Ectodermal cell (in vitro differentiated cells): ENCODE measurements around the gene PCDH11Y.
"Not testable (repeated sequence)": the region's sequence is repeated elsewhere in the genome, so short reads cannot be mapped to it uniquely, and the experiment has no call there.

Source experiments
- H3K27ac ChIP-seq: 2 replicates; pipeline ENCODE4 v1.7.0; 2013; ENCODE audit warnings: mild to moderate bottlenecking, low read depth, low read length; ENCODE audit not compliant: insufficient read depth, poor library complexity, severe bottlenecking
- H3K27me3 ChIP-seq: 2 replicates; pipeline ENCODE4 v1.7.0; 2013; ENCODE audit warnings: mild to moderate bottlenecking, low read length; ENCODE audit not compliant: insufficient read depth, control insufficient read depth, poor library complexity, severe bottlenecking
- H3K36me3 ChIP-seq: one replicate; pipeline ENCODE4 v1.7.0; 2013; ENCODE audit warnings: low read length; ENCODE audit not compliant: control insufficient read depth, insufficient read depth
- H3K4me1 ChIP-seq: one replicate; pipeline ENCODE4 v1.7.0; 2013; ENCODE audit warnings: low read length; ENCODE audit not compliant: control insufficient read depth, insufficient read depth
- H3K4me3 ChIP-seq: 2 replicates; pipeline ENCODE4 v1.7.0; 2013; ENCODE audit warnings: low read depth, low read length, control low read depth; ENCODE audit not compliant: insufficient read depth
- H3K9me3 ChIP-seq: 2 replicates; pipeline ENCODE4 v1.7.0; 2013; ENCODE audit warnings: mild to moderate bottlenecking, low read length, moderate library complexity; ENCODE audit not compliant: control insufficient read depth
- WGBS, 2 experiments: methylation state at CpG; one replicate each; pipeline ENCODE4 v1.1.7; 2013; ENCODE audit warnings: missing lambda C conversion rate in 2 of 2; 5-methylcytosine and 5-hydroxymethylcytosine counted together

Gene PCDH11Y

GRCh38 chrY:5324931-5325330 is 324.8 kb downstream of the PCDH11Y start:
- H3K27ac ChIP-seq, H3K9me3 ChIP-seq, H3K27me3 ChIP-seq, H3K4me3 ChIP-seq, H3K4me1 ChIP-seq, H3K36me3 ChIP-seq: not testable (repeated sequence)
- 70 to 71% methylated on average over 3 to 7 of the region's 7 CpGs for WGBS, 2 experiments

DNA sequence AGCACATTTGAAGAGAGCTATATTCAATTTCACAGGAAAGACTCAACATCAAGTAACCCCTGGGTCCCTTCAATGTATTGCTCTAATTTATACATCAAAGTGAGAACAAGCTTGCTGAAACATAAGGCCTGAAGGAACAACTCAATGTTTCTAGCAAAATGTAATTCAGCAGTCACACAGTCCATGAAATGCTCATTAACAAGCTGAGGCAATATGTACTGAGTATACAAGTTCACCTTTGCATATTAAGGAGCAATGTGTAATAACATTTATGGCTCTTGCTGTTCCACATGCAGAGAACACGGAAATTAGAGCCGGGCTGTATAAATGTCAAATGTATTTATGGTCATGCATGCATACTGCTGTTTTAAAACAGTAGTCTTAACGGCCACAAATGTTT is 342.1 kb downstream of the PCDH11Y start:
- H3K4me1 ChIP-seq, H3K4me3 ChIP-seq, H3K27ac ChIP-seq, H3K36me3 ChIP-seq, H3K27me3 ChIP-seq, H3K9me3 ChIP-seq: not testable (repeated sequence)
- WGBS, 2 experiments, result 93 to 100% methylated on average over 2 to 3 of the region's 3 CpGs

DNA sequence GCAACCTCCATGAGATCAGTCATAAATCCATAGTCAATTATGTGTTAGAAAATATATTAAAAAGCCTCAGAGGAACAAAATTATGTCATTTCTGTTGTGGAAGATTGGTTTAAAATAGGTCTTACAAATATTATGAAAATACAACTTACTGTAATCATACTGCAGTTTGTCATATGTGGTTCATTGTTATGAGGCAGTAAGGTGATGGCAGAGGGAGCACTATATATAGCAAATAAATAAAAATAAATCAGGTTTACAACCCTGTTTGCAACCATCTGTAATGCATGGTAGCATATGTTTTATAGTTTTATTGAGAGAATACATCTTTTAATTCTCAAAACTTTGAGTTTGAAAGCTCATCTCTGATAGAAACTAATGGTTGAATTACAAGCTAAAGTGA is 543.6 kb downstream of the PCDH11Y start:
- H3K4me3 ChIP-seq, H3K27me3 ChIP-seq, H3K9me3 ChIP-seq, H3K4me1 ChIP-seq, H3K27ac ChIP-seq, H3K36me3 ChIP-seq: not testable (repeated sequence)

DNA sequence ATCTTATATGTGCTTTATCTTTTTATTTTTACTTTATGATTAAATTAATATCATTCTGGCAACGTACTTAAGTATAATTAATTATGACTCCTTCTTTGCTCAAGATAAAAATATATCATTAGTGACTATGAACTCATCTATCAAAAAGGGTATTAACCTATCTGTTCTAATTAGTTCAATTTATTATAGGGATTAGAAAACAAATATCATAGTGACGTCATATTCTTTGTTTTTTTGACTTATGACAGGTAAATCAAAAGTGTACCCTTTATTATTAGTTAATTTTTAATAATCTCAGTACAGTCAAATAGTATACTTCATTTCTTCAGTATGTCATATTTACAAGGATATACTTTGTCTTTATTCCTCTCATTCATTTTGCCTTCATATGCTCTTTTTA is 638.5 kb downstream of the PCDH11Y start:
- not testable (repeated sequence) for H3K4me1 ChIP-seq, H3K27me3 ChIP-seq, H3K4me3 ChIP-seq, H3K36me3 ChIP-seq, H3K27ac ChIP-seq, H3K9me3 ChIP-seq
- no CpG with 5 or more reads among the region's 2 CpGs for WGBS, 2 experiments

DNA sequence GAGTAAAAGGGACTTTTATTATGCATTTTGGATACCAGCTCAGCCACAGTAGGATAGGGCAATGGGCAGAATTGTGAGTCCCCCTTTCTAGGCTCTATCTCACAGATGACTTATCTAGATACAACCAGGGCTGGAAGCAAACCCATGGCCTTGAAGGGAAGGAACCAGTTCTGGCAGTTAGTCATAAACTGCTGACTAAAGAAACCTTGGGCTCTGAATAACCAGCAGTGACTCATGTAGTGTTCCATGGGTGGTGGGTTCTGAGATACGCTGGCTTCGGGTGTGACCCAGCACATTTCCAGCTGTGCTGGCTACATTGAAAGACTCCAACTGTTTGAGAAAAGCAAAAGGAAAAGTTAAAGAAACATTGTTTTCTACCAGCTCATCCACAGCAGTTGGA is 679.2 kb downstream of the PCDH11Y start:
- not testable (repeated sequence) for H3K36me3 ChIP-seq, H3K27ac ChIP-seq, H3K9me3 ChIP-seq, H3K4me1 ChIP-seq, H3K4me3 ChIP-seq, H3K27me3 ChIP-seq
- 100% methylated on average over 1 of the region's 2 CpGs; no CpG with 5 or more reads in 1 of the 2 experiments for WGBS, 2 experiments

DNA sequence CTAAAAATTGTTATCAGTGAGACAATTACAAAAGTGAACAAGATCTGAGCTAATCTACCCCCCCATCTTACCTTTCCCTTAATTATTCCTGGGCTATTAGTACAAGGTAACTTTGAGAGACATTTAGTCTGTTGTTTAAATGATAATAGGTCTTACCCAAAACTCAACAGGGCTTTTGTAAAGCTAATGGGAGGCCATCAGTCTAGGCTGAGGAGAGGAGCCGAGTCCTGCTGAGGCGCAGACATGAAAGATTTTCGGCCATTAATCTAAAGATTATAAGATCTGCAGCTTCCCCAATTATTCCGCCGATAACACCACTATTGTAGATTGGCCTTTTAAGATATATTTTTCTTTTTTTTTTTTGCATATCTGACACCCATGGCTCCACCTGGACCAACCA is 708.6 kb downstream of the PCDH11Y start:
- not testable (repeated sequence) for H3K9me3 ChIP-seq, H3K27me3 ChIP-seq, H3K27ac ChIP-seq, H3K4me3 ChIP-seq, H3K36me3 ChIP-seq, H3K4me1 ChIP-seq
- 18% methylated on average over 4 of the region's 5 CpGs; no CpG with 5 or more reads in 1 of the 2 experiments for WGBS, 2 experiments

GRCh38 chrY:5709788-5710381 is 709.8 kb downstream of the PCDH11Y start:
- not testable (repeated sequence) for H3K27ac ChIP-seq, H3K9me3 ChIP-seq, H3K27me3 ChIP-seq, H3K4me1 ChIP-seq, H3K36me3 ChIP-seq, H3K4me3 ChIP-seq
- no CpG with 5 or more reads among the region's 1 CpG for WGBS, 2 experiments

- H3K9me3 ChIP-seq, H3K27me3 ChIP-seq, H3K27ac ChIP-seq, H3K36me3 ChIP-seq, H3K4me1 ChIP-seq, H3K4me3 ChIP-seq: not testable (repeated sequence)
- WGBS, 2 experiments, result 75 to 83% methylated on average over 2 of the region's 3 CpGs
These were observed 761.3 kb downstream of the PCDH11Y start for GRCh38 chrY:5761403-5761802.

GRCh38 chrY:5776485-5776884 is 776.4 kb downstream of the PCDH11Y start:
- H3K36me3 ChIP-seq, H3K27me3 ChIP-seq, H3K4me3 ChIP-seq, H3K9me3 ChIP-seq, H3K27ac ChIP-seq, H3K4me1 ChIP-seq: not testable (repeated sequence)
- WGBS, 2 experiments, result 100% methylated on average over 1 of the region's 1 CpG; no CpG with 5 or more reads in 1 of the 2 experiments
